B cell (primary cell): ENCODE measurements around the gene PRICKLE3. TPM values are rescaled to one million over a fixed set of nuclear protein-coding genes. Genes with fewer than 3 reads are reported as not detected.
"Not testable (repeated sequence)": the region's sequence is repeated elsewhere in the genome, so short reads cannot be mapped to it uniquely, and the experiment has no call there.

Experiments
- ATAC-seq: fragments of 200-7000 bp; cut with Tn5 transposase; one replicate; pipeline ENCODE4 v1.10.0; 2021; ENCODE audit warnings: low read depth, mild to moderate bottlenecking, moderate number of reproducible peaks, moderate library complexity
- CTCF ChIA-PET: fragments of 350-600 bp; sonication (Branson Sonifier 250); formaldehyde crosslinking; loops from one replicate; lab custom pipeline; 2021; ENCODE audit warnings: antibody characterized with exemption, inconsistent platforms; lab: Charles Lee
- POLR2A ChIA-PET: fragments of 350-600 bp; sonication (Branson Sonifier 250); formaldehyde crosslinking; loops from one replicate; lab custom pipeline; 2021; ENCODE audit warnings: antibody characterized with exemption; lab: Charles Lee
- DNase-seq: peaks from one replicate; pipeline ENCODE4 v3.0.0; 2013
- H2AFZ ChIP-seq: 2 replicates; pipeline ENCODE4 v1.6.1; 2012; ENCODE audit warnings: mild to moderate bottlenecking, low read depth, low read length; ENCODE audit not compliant: insufficient read depth, poor library complexity, severe bottlenecking
- H3K27ac ChIP-seq, 2 donors: 1 replicate in 1 of 2; 2 replicates in 1 of 2; pipeline ENCODE4 v1.5.1; 2012 to 2013; ENCODE audit warnings: low read length in 2 of 2, mild to moderate bottlenecking in 2 of 2, moderate library complexity in 1 of 2
- H3K27me3 ChIP-seq, 4 experiments: fragments of 200-600 bp in 1 of 4; sonication (generic) in 1 of 4; replicated peaks in 1 of 4; 1 replicate in 2 of 4; 2 replicates in 2 of 4; pipeline versions ENCODE4 v1.6.1 to v1.7.0; 2013 to 2016; ENCODE audit warnings: low read length in 3 of 4, mild to moderate bottlenecking in 2 of 4, mixed read lengths in 1 of 4, moderate library complexity in 1 of 4; ENCODE audit not compliant: insufficient read depth in 4 of 4, control insufficient read depth in 3 of 4; ENCODE audit errors: control extremely low read depth in 1 of 4
- H3K36me3 ChIP-seq, 2 experiments: replicated peaks in 1 of 2; 1 replicate in 1 of 2; 2 replicates in 1 of 2; pipeline versions ENCODE4 v1.6.1 to v1.7.1; 2013; ENCODE audit warnings: low read length in 1 of 2; ENCODE audit not compliant: insufficient read depth in 2 of 2, control insufficient read depth in 1 of 2; ENCODE audit errors: control extremely low read depth in 1 of 2, extremely low read depth in 1 of 2
- H3K4me1 ChIP-seq, 2 donors: fragments of 200-600 bp in 1 of 2; sonication (generic) in 1 of 2; 1 replicate in 1 of 2; 2 replicates in 1 of 2; pipeline versions ENCODE4 v1.5.1 to v1.6.1; 2013 to 2017; ENCODE audit warnings: low read length in 2 of 2; ENCODE audit not compliant: control insufficient read depth in 2 of 2, insufficient read depth in 2 of 2
- H3K4me2 ChIP-seq: replicated peaks from 2 replicates; pipeline ENCODE3; 2012; ENCODE audit warnings: mild to moderate bottlenecking, low read depth, low read length; ENCODE audit not compliant: poor library complexity, severe bottlenecking
- H3K4me3 ChIP-seq, 5 experiments: fragments of 200-600 bp in 1 of 5; sonication (generic) in 1 of 5; 1 replicate in 3 of 5; 2 replicates in 2 of 5; pipeline versions ENCODE4 v1.5.1 to v1.7.0; 2011 to 2016; ENCODE audit warnings: low read length in 4 of 5, mild to moderate bottlenecking in 4 of 5, low read depth in 2 of 5, control low read depth in 1 of 5, moderate library complexity in 1 of 5; ENCODE audit not compliant: insufficient read depth in 1 of 5; ENCODE audit errors: control extremely low read depth in 1 of 5, extremely low read depth in 1 of 5
- H3K79me2 ChIP-seq: fragments of 200-600 bp; sonication (generic); one replicate; pipeline ENCODE4 v1.6.0; 2016; ENCODE audit warnings: low read length; ENCODE audit not compliant: control insufficient read depth, insufficient read depth
- H3K9ac ChIP-seq: fragments of 200-600 bp; sonication (generic); 2 replicates; pipeline ENCODE4 v1.6.1; 2017; ENCODE audit warnings: mild to moderate bottlenecking, low read length, moderate library complexity
- H3K9me3 ChIP-seq, 3 donors: one replicate each; pipeline versions ENCODE4 v1.6.1 to v1.7.1; 2013; ENCODE audit warnings: low read length in 2 of 3; ENCODE audit not compliant: control insufficient read depth in 2 of 3, insufficient read depth in 1 of 3; ENCODE audit errors: control extremely low read depth in 1 of 3
- H4K20me1 ChIP-seq: 2 replicates; pipeline ENCODE4 v1.6.0; 2012; ENCODE audit warnings: mild to moderate bottlenecking, low read length; ENCODE audit not compliant: insufficient read depth, control insufficient read depth, poor library complexity, severe bottlenecking
- H3K27ac Mint-ChIP-seq: one replicate; pipeline ENCODE4 v1.8.0; 2021; ENCODE audit warnings: mixed read lengths
- H3K27me3 Mint-ChIP-seq: one replicate; pipeline ENCODE4 v1.8.0; 2021; ENCODE audit warnings: mixed read lengths
- H3K4me1 Mint-ChIP-seq: one replicate; pipeline ENCODE4 v1.8.0; 2021; ENCODE audit warnings: mixed read lengths
- H3K4me3 Mint-ChIP-seq: one replicate; pipeline ENCODE4 v1.8.0; 2021; ENCODE audit warnings: mixed read lengths
- H3K9me3 Mint-ChIP-seq: one replicate; pipeline ENCODE4 v1.8.0; 2022; ENCODE audit warnings: mixed read lengths; ENCODE audit not compliant: insufficient read depth
- EZH2 ChIP-seq: IDR thresholded peaks from 2 replicates; pipeline ENCODE4 v1.6.1; 2012; ENCODE audit warnings: borderline replicate concordance, low read depth, mild to moderate bottlenecking, moderate library complexity, low read length; ENCODE audit not compliant: insufficient read depth, poor library complexity, severe bottlenecking
- WGBS: methylation state at CpG from one replicate; pipeline ENCODE4 v1.1.5; 2013; ENCODE audit warnings: missing lambda C conversion rate; ENCODE audit not compliant: insufficient coverage; 5-methylcytosine and 5-hydroxymethylcytosine counted together
- intact Hi-C: fragments of 100-400 bp; cut with micrococcal nuclease; formaldehyde crosslinking; loops from one replicate; pipeline ENCODE4 v1.10.0; 2022
- polyA plus RNA-seq: library from polyadenylated mRNA; depleted of rRNA; stranded (reverse); fragments of >200 nt; gene quantifications from 2 replicates; pipeline ENCODE4 v1.2.3, GENCODE V29; 2012
- total RNA-seq, 2 donors: library from RNA; stranded (reverse); fragments of 120-200 nt in 1 of 2; gene quantifications; 1 replicate in 1 of 2; 2 replicates in 1 of 2; pipeline versions ENCODE4 v1.2.3 to v1.2.4, GENCODE V29; 2013 to 2022
- TF ChIP-seq, protein P1 (sequence below): fragments of 200-600 bp; IDR thresholded peaks from one replicate; pipeline ENCODE4 v1.8.0; 2022; ENCODE audit warnings: antibody characterized with exemption, mild to moderate bottlenecking

The PRICKLE3 gene
- total and polyA plus RNA-seq, 2 donors (not counting 1 experiment from before 2014, with no cell fraction given): 16.2 to 21.0 TPM

DNA sequence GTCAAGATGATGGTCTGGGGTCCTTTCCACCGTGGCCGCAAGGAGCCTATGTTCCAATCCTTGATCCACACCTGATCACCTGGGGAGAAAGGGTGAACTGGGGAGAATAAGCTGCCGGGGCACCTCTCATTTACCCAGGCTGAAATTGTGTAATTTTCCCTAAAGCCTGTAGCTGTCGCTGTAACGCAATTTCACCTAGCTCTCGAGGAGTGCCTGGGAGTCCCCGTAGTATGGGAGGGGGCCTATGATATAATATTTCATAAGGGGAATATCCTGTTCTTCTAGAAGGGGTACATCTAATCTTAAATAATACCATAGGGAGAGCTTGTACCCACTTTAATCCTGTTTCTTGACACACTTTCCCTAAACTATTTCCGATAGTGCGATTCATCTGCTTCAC, 43.9 kb downstream of the PRICKLE3 start:
- H3K4me2 ChIP-seq, H3K4me1 Mint-ChIP-seq, H3K27ac ChIP-seq, H3K27ac Mint-ChIP-seq, H3K9me3 Mint-ChIP-seq, H3K4me3 ChIP-seq, H3K9ac ChIP-seq, DNase-seq, H3K4me1 ChIP-seq, H3K4me3 Mint-ChIP-seq, POLR2A ChIA-PET, H3K27me3 ChIP-seq, intact Hi-C loops, H2AFZ ChIP-seq, H3K27me3 Mint-ChIP-seq, H3K36me3 ChIP-seq, ATAC-seq, H3K79me2 ChIP-seq, H4K20me1 ChIP-seq: not testable (repeated sequence)
- TF ChIP-seq, protein P1, sequence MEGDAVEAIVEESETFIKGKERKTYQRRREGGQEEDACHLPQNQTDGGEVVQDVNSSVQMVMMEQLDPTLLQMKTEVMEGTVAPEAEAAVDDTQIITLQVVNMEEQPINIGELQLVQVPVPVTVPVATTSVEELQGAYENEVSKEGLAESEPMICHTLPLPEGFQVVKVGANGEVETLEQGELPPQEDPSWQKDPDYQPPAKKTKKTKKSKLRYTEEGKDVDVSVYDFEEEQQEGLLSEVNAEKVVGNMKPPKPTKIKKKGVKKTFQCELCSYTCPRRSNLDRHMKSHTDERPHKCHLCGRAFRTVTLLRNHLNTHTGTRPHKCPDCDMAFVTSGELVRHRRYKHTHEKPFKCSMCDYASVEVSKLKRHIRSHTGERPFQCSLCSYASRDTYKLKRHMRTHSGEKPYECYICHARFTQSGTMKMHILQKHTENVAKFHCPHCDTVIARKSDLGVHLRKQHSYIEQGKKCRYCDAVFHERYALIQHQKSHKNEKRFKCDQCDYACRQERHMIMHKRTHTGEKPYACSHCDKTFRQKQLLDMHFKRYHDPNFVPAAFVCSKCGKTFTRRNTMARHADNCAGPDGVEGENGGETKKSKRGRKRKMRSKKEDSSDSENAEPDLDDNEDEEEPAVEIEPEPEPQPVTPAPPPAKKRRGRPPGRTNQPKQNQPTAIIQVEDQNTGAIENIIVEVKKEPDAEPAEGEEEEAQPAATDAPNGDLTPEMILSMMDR: peak; percentile 13
- WGBS: no CpG with 5 or more reads among the region's 9 CpGs
- H3K9me3 ChIP-seq: peaks cover 0 to 15% (median 13%) of the 10 kb centered on the region in 3 donors
- CTCF ChIA-PET: interaction anchor here (1.4 kb wide), 2 partner anchors 13 to 25 kb away, joined by 3 to 4 read pairs; no protein-coding TSS in a partner anchor

DNA sequence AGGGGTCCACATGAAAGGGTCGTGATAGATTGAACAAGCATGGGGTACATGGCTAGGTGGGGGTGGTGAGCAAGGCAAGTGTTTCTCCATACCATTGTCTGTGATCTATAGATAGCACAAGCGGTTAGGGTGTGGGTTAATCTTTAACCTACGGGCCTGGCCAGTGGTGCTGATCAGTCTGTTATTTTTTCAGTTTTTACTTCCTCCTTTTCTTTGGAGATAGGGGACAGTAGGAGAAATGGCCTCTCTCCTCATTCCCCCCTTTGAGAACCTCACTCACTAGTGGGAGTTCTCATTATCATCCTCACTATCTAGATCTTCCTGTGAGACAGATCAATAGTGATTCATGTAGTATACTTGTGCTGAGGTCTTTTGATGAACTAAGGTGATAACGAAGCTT, 46.5 kb downstream of the PRICKLE3 start:
- no peak overlapping the region for H3K4me3 ChIP-seq
- H2AFZ ChIP-seq: no peak overlapping the region
- no peak overlapping the region for H3K27ac Mint-ChIP-seq
- H3K4me3 Mint-ChIP-seq: no peak overlapping the region
- H3K4me2 ChIP-seq: no peak overlapping the region
- CTCF ChIA-PET: no interaction called here
- H3K79me2 ChIP-seq: no peaks in the 10 kb centered on the region
- H3K4me1 Mint-ChIP-seq: no peaks in the 10 kb centered on the region
- H3K27me3 ChIP-seq: no peaks in the 10 kb centered on the region
- H3K9me3 ChIP-seq: peaks cover 0 to 15% (median 13%) of the 10 kb centered on the region in 3 donors
- no peak overlapping the region for H3K27ac ChIP-seq
- WGBS: no CpG with 5 or more reads among the region's 4 CpGs
- TF ChIP-seq, protein P1: no peak
- TF ChIP-seq EZH2: no peak
- H3K9me3 Mint-ChIP-seq: peaks cover 4% of the 10 kb centered on the region
- intact Hi-C loops: no loop called here
- ATAC-seq (no peak), DNase-seq (no peak)
- H4K20me1 ChIP-seq: no peaks in the 10 kb centered on the region
- H3K27me3 Mint-ChIP-seq: no peaks in the 10 kb centered on the region
- no peak overlapping the region for H3K9ac ChIP-seq
- POLR2A ChIA-PET: interaction anchor here (0.6 kb wide), 1 partner anchor 59 kb away, joined by 12 read pairs; no protein-coding TSS in a partner anchor
- no peaks in the 10 kb centered on the region for H3K36me3 ChIP-seq
- no peaks in the 10 kb centered on the region for H3K4me1 ChIP-seq
